ENCODE data around the gene STXBP3. TPM values are rescaled to one million over a fixed set of nuclear protein-coding genes. Genes with fewer than 3 reads are reported as not detected.

Gene STXBP3
- total and polyA plus RNA-seq, 2 of the 13 experiments (the other 11 are each of a cell fraction or from before 2014, with no cell fraction given): 13.0 to 20.8 TPM

- no peak overlapping the region for H3K27ac ChIP-seq (ENCODE audit: extremely low read length, insufficient read depth, low read length)
- H4K20me1 ChIP-seq (ENCODE audit: insufficient read depth, low read length): no peaks in the 10 kb centered on the region
- H3K27me3 ChIP-seq (ENCODE audit: control insufficient read depth in 1 of 2, insufficient read depth in 2 of 2, low read length in 2 of 2): no peaks in the 10 kb centered on the region
- H3K4me2 ChIP-seq (ENCODE audit: low read depth, low read length): no peak overlapping the region
- H3K4me3 ChIP-seq (replicated peaks in 1 of 3; ENCODE audit: insufficient read depth in 1 of 3, low read depth in 2 of 3, low read length in 3 of 3): no peak overlapping the region
- no peak overlapping the region for H3K9ac ChIP-seq (ENCODE audit: insufficient read depth, low read depth, low read length)
- H3K9me3 ChIP-seq (ENCODE audit: low read length): no peaks in the 10 kb centered on the region
- WGBS (ENCODE audit: low lambda C conversion rate): 87% methylated on average over 4 of the region's 4 CpGs
- ChIA-PET POLR2A (no interaction called here), CTCF (ENCODE audit: low intra/inter-chr PET ratio, low total read pairs) (no interaction called here)
- no peak overlapping the region for H2AFZ ChIP-seq (ENCODE audit: low read length)
- DNase-seq (ENCODE audit: low spot score): no peak
- intact Hi-C loops (cut with micrococcal nuclease; ENCODE audit: unreplicated experiment) (no loop called here), in situ Hi-C loops (cut with HindIII; ENCODE audit: extremely low pct_ligation_motif_present, low pct_unique_long_range_greater_than_20kb) (no loop called here)
- no TSS peak for BruUV-seq (replicated peaks)
- FAIRE-seq: no peak
- peaks cover 14% of the 10 kb centered on the region for H3K4me1 ChIP-seq (ENCODE audit: insufficient read depth, low read length)
- ATAC-seq: no peak
- peaks cover 8% of the 10 kb centered on the region for H3K79me2 ChIP-seq (ENCODE audit: insufficient read depth, low read length)
- peaks cover 0 to 5% of the 10 kb centered on the region in 2 experiments; a peak in 3 of 5 replicates for H3K36me3 ChIP-seq (replicated peaks in 1 of 2; ENCODE audit: control insufficient read depth in 1 of 2, insufficient read depth in 2 of 2, low read length in 2 of 2)
- TF ChIP-seq ZNF704 (CRISPR knock-in tag; IDR thresholded peaks at IDR 0.05; ENCODE audit: borderline replicate concordance) (no peak), RNF219 (CRISPR knock-in tag; IDR thresholded peaks at IDR 0.05) (no peak), JARID2 (CRISPR knock-in tag; IDR thresholded peaks at IDR 0.05; ENCODE audit: insufficient replicate concordance) (no peak), HNRNPUL1 (IDR thresholded peaks at IDR 0.05; ENCODE audit: low read depth, low read length) (no peak), U2AF2 (IDR thresholded peaks at IDR 0.05; ENCODE audit: low read depth, low read length) (no peak), AGO2 (optimal IDR thresholded peaks at IDR 0.05; ENCODE audit: low read depth, low read length) (no peak), NCOR1 (IDR thresholded peaks at IDR 0.05; ENCODE audit: borderline replicate concordance, low read length) (no peak), ZNF567 (CRISPR knock-in tag; IDR thresholded peaks at IDR 0.05; ENCODE audit: borderline replicate concordance) (no peak), HNRNPH1 (optimal IDR thresholded peaks at IDR 0.05; ENCODE audit: low read depth, low read length) (no peak), ZNF460 (CRISPR knock-in tag; IDR thresholded peaks at IDR 0.05; ENCODE audit: borderline replicate concordance) (no peak), ZNF280D (CRISPR knock-in tag; IDR thresholded peaks at IDR 0.05) (no peak), RORA (CRISPR knock-in tag; IDR thresholded peaks at IDR 0.05) (no peak), EP300 (IDR thresholded peaks at IDR 0.05; ENCODE audit: low read depth in 2 of 2, low read length in 2 of 2) (no peak), EP300 (CRISPR knock-in tag; IDR thresholded peaks at IDR 0.05; ENCODE audit: borderline replicate concordance) (no peak), YEATS4 (CRISPR knock-in tag; IDR thresholded peaks at IDR 0.05; ENCODE audit: borderline replicate concordance) (no peak), ZNF782 (CRISPR knock-in tag; IDR thresholded peaks at IDR 0.05; ENCODE audit: borderline replicate concordance) (no peak), SAP130 (CRISPR knock-in tag; IDR thresholded peaks at IDR 0.05; ENCODE audit: low read depth) (no peak)
Measured at GRCh38 chr1:108749081-108749480, 2.6 kb downstream of the STXBP3 start.
